B cell (primary cell): ENCODE data around the gene DNAJA4.

Source experiments
- EZH2 ChIP-seq: IDR thresholded peaks from 2 replicates; pipeline ENCODE4 v1.6.1; 2012; ENCODE audit warnings: borderline replicate concordance, low read depth, mild to moderate bottlenecking, moderate library complexity, low read length; ENCODE audit not compliant: insufficient read depth, poor library complexity, severe bottlenecking
- TF ChIP-seq, protein P1 (sequence below): fragments of 200-600 bp; IDR thresholded peaks from one replicate; pipeline ENCODE4 v1.8.0; 2022; ENCODE audit warnings: antibody characterized with exemption, mild to moderate bottlenecking

DNA sequence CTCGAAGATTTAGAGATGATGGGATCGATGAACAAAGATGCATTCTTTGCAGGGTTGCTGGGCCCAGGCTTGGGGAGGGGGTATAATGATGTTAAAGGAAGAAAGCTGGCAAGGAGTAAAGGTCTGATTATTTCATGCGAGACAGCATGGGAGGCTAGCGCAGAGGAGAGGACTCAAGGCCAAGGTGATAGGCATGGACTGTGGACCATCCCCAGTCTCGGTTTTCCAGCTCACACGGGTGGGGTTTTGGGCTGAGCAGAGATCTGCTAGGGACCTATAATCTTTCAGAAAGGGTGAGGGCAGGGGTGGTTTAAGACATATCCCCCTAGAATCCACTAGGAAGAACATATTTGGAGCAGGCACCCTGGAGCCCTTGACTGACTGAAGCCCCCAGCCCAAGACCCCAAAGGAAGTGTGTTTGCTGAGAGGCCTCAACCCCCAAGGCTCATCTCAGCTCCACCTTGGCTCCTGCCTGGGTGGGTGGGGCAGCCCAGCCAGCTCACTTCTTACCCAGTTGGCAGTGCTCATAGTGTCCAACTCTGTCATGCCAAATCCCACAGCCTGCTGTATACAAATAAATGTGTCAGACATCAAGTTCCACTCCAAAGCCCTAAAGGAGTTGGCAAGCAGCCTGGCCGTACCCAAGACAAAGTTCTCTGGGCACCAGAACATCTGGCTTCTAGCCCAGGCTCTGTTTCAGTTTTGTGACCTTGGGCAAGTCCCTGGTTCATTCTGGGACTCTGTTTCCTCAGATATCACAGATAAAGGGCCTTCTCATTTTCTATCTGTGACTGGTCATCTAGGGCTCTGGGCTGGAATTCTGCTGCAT, 47.9 kb upstream of the DNAJA4 start:
- TF ChIP-seq, protein P1, sequence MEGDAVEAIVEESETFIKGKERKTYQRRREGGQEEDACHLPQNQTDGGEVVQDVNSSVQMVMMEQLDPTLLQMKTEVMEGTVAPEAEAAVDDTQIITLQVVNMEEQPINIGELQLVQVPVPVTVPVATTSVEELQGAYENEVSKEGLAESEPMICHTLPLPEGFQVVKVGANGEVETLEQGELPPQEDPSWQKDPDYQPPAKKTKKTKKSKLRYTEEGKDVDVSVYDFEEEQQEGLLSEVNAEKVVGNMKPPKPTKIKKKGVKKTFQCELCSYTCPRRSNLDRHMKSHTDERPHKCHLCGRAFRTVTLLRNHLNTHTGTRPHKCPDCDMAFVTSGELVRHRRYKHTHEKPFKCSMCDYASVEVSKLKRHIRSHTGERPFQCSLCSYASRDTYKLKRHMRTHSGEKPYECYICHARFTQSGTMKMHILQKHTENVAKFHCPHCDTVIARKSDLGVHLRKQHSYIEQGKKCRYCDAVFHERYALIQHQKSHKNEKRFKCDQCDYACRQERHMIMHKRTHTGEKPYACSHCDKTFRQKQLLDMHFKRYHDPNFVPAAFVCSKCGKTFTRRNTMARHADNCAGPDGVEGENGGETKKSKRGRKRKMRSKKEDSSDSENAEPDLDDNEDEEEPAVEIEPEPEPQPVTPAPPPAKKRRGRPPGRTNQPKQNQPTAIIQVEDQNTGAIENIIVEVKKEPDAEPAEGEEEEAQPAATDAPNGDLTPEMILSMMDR, result no peak
- no peak for TF ChIP-seq EZH2
